Stimulated activated CD4-positive, alpha-beta T cell treated with anti-CD3 and anti-CD28 coated beads, Interleukin-1b, Interleukin-23, amount 100 ng/mL, for 48 hours (primary cell): ENCODE measurements around the gene LNX2.
"Not testable (repeated sequence)": the region's sequence is repeated elsewhere in the genome, so short reads cannot be mapped to it uniquely, and the experiment has no call there.

Source experiments
- DNase-seq: peaks from one replicate; pipeline ENCODE4 v3.0.0-alpha.2; 2020

LNX2 gene

DNA sequence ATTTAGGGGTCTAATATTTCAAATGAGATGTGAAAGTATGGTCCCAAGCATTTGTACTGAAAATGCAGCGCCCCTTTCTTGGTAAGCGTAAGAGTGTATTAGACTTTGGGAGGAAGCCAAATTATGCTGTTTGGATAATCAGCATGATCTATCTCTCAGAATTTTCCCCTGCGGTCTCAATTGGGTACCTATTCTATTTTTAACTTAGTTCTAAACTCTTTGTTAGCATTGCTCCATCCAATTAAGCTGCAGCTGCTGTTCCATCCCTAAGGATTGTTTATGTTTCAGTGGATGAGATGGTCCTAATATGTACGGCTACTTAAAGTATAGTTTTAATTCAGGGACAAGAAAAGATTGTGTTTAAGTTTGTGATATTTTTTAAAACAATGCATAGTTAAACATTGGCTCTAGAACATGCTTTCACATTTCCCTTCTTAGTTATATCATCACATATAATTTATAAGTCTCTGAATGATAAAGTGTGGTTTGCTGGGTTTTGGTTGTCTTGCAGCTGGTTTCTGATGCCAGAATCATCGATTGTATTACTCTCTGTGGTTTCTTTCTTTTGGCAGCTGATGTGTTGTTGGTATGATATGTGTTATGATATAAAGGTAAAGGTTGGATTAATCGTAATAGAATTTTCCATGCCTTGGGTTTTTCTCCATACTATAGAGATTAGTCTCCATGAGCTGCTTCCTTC lies 16.4 kb upstream of the LNX2 start:
- no peak for DNase-seq

DNA sequence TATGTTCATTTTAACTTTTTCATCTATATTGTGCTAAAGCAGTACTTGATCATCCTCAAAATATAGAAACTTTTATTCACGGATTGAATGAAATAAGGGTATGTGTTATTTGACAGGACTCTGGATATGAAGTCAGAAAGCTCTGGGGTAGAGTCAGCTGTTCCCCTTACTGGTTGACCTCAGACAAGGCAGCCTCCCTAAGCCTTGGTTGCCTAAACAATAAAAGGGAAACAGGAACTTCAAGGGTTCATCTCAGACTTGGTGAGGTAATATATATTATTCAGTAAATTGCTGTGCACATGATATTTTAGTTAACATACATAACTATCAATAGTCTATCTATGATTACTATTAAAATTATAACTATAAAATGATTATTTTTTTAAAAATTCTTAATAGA lies 14.9 kb upstream of the LNX2 start:
- DNase-seq, result no peak

DNA sequence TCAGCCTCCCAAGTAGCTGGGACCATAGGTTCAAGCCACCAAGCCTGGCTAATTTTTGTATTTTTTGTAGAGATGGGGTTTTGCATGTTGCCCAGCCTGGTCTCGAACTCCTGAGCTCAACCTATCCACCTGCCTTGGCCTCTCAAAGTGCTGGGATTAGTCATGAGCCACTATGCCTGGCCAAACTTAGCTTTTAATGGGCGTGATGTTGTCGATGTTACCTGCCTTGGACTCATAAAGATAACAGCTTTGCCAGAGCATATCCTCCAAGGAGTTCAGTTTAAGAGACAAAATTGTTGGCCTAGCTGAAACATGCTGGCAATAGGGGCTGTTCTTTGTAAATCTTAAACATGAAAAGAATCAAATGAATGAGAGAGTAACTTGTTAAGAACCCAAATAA lies 14.5 kb upstream of the LNX2 start:
- no peak for DNase-seq

DNA sequence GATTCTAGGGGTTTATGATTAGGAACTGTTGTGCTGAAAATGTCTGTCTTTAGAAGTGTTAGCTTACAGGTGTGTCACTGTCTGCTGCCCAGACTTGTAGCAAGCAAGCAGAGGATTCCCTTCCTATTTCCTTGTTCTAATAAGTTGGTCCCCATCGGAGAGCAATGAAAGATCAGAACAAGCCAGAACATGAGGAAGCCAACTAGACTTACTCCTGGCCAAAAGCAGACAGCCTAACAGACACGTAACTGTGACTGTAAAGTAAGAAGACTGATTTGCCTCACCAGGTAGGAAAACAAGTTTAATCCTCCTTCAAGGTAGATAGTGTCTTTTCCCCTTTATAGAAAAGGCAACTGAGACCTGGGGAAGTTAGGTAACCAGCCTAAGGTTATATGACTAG lies 13.9 kb upstream of the LNX2 start:
- no peak for DNase-seq

DNA sequence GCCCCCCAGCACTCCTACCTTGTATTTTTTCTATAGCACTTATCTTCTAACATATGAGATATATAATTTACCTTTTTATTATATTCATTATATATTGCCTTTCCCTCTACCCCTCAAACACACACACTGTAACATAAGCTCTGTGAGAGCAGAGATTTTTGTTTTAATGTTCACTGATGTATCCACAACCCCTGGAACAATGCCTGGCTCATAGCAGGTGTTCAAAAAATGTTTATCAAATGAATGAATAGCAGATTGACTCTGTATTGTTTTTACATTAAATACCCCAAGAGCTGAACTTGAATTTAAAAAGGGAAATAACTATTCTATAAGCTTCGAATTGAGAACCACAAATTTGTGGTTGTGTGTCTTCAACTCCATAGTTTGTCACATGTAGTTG lies 12.3 kb upstream of the LNX2 start:
- DNase-seq, result no peak

DNA sequence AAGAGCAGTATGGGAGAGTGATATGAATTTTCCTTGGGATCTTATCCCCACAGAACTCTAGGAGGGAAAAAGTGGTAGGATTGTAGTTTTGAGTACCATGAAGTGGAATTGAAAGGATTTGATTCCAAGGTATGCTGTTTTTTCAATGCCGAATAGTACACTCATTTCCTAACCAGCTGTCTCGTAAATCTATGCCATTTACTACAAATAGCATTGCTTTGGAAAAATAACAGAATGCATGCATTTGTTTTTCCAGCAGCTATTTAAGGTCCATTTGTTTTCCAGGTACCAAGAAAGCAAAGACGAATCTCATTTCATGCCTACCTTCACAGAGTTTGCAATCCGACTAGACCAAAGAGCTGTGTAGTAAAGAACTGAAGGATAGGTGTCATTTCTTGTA lies 11.9 kb upstream of the LNX2 start:
- DNase-seq, result no peak

DNA sequence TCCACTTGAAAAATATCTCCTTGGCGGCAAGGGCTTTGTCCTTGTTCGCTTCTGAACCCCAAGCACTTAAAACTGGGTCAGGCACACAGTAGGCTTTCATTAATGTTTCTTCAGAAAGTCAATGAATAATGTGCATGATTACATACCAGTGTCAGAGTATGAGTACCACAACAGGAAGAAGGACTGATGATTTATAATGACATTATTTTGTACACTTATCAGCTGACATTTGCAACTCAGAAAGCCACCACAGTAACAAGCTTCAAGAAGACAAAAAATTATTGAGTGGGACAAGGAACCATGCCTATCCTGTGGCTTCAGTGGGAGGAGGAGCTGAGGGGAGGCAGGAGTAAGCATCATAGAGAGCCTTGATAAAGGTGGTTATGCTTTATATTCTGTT lies 11.3 kb upstream of the LNX2 start:
- no peak for DNase-seq

DNA sequence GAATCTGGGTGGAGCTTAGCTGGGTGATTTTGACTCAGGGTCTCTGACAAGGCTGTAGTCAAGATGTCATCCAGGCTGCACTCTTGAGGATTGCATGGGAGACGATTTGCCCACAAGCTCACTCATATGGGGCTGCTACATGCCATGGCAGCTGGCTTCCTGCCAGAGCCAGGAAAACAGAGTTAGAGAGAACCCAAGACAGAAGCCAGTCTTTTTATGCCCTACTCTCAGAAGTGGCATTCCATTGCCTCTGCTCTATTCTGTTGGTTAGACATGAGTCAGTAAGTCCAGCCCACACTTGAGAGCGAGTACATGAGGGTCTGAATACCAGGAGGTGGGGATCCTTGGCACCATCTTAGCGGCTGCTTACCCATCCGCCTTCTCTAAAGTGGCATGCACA lies 10.8 kb upstream of the LNX2 start:
- no peak for DNase-seq

DNA sequence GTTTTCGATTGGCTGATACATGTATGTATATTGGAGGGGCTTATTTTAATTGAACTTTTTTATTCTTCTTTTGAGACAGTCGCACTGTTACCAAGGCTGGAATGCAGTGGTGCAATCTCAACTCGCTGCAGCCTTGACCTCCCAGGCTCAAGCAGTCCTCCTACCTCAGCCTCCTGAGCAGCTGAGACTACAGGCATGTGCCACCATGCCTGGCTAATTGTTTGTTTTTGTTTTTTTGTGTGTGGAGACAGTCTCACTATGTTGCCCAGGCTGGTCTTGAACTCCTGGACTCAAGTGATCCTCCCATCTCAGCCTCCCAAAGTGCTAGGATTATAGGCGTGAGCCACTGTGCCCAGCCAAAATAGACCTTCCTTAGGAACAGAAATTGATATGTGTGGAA lies 8.4 kb upstream of the LNX2 start:
- not testable (repeated sequence) for DNase-seq

DNA sequence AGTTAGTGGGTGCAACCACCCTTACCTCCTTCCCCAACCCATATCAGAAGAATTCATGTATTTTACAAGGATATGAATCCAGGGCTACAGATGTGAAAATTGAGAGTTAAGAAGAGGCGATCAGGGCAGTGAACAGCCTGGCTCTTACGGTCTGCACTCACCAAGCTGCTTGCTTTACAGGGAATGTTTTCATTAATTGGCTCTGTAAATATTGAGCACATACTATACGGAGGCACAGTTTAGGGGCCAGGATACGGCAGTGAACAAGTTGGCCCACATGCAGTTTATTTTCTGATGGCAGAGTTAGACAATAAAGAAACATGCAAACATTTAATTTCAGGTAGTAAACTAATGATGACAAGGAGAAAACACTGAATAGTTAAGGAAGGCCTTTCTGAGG lies 7.8 kb upstream of the LNX2 start:
- no peak for DNase-seq

DNA sequence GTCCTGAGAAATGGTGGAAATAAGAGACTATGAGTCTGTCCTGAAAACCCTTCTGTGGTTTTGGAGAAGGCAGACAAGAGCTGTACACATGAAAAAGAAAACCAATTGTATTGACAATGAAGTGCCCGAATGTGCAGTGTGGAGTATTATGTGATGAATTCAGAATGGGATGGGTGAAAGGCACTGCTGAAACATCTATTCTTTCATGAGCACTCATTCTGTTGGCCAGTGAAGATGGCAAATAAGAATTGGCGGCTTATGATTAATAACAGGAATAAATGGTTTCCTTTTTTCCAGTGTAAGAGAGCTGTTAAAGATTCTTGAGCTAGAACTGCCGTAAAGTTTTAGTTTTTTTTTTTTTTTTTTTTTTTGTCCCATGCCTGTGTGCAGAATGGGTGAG lies 7.1 kb upstream of the LNX2 start:
- DNase-seq, result no peak

DNA sequence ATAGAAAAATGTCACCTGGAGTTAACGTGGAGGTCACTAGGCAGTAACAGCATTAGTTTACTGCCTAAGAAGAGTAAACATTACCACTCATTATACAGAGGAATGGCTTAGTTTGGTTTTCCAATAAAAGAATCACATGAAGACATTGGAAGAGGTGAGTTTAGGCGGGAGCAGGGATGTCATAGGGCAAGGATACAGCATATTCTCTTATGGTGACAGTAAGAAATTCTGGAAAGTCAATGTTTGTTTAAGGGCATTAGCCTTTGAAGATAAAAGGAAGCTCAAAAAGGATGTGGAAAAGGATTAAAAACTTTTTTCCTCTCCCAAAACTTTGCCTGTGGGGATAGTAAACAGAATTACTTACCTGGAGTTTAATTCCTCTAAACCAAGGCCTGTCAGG lies 5.5 kb upstream of the LNX2 start:
- no peak for DNase-seq

DNA sequence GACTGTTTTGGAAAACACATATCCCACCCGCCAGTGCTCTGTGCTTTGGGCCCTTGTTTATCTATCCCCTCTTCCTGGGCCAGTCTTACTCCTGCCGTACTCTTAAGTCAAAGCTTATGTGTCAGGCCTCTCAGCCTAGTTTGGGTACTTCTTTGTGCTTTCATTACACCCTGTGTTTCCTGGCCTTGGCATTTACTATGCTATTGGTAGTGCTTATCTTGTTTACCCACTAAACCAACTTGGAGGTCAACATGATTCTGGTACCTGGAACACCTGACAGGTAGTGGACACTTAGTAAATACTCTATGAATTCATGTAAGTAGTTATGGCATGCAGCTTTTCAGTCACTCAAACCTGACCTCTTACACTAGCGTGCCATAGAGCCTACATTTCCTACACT lies 3.7 kb upstream of the LNX2 start:
- DNase-seq, result no peak

DNA sequence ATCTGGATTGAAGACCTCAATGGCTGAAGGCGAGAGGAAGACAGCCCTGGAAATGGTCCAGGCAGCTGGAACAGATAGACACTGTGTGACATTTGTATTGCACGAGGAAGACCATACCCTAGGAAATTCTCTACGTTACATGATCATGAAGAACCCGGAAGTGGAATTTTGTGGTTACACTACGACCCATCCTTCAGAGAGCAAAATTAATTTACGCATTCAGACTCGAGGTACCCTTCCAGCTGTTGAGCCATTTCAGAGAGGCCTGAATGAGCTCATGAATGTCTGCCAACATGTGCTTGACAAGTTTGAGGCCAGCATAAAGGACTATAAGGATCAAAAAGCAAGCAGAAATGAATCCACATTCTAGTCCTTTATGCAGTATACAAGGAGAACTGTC lies 2.6 kb upstream of the LNX2 start:
- DNase-seq, result no peak

DNA sequence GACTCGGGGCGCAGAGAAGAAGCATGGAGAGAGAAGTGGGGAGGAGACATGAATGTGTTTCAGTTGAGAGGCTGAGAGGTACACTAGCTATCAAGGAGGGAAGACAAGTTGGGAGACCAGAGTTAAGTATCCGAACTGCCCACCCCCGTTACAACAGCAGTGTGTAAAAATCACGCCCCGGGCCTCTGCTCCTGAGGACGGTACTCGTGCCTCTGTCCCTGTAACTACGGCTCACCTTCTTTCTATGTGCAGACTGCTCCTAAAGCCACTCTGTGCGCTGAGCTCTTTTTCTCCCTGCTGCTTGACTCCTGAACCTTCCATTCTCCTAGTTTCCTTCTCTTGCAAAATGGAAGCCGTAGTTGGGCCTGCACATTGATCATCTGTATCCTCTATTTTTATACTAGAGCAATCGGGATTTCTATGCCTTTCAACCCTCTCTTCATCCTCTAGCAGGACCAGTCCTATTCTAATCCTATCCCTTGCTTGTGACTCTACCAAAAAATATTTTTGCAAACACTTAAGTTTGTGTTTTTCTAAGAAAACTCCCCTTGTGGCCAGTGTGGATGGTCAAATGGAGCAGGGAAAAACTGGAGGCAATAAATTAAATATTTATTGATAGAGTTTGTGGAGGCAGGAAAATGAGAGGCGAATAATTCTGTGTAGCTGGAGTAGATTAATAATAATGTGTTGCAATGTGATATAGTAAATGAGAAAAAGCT lies 1.9 kb upstream of the LNX2 start:
- no peak for DNase-seq

DNA sequence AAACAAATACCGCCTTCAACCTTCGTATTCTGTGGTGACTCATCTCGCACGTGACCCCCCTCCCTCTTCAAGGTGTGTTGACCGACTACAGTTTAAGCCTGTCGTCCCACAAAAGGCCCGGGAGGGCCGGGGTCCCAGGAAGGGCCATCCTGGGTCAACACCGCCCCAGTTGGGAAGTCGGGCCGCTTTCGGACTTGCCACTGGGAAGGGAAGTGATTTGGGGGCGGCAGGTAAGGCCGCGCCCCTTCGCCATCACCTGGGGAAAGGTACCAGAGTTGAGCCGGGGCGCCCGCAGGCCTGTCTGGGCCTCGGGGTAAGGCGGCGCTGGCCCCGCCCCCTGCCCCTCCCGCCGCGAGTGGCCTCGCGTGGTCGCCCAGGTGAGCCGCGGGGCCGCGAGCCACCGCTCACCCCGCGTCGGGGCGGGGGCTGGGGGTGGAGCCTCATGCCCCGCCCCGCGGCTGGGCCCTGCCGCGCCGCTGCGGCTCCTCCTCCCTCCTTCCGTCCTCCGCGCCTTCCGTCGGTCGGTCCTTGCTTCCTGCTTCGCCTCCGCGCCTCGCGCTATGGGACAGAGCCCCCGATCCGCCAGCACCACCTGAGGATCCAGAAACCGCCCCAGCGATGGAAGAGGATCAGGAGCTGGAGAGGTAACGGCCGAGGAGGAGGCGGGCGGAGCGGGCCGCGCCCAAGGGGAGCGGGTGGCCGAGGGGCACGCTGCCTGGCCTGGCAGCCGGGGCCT lies 1.2 kb upstream of the LNX2 start, which contains the start of gene POLR1D:
TSS of gene POLR1D (plus strand) at position 527 of the 736 bp plus-strand sequence. CDS start at position 619, 92 bp downstream.
- peak; percentile 79 for DNase-seq

DNA sequence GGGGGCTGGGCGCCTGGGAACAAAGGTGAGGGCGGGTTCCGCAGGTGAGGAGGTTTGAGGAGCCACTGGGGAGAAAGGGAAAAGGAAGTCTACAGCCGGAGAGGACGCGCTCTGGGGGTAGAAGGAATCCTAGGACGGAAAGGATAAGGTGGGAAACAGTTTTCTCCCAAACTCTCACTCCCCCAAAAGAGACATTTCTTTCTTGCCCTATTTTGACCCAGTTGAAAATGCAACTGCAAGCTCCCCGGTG lies 712 bp upstream of the LNX2 start:
- DNase-seq, result no peak

DNA sequence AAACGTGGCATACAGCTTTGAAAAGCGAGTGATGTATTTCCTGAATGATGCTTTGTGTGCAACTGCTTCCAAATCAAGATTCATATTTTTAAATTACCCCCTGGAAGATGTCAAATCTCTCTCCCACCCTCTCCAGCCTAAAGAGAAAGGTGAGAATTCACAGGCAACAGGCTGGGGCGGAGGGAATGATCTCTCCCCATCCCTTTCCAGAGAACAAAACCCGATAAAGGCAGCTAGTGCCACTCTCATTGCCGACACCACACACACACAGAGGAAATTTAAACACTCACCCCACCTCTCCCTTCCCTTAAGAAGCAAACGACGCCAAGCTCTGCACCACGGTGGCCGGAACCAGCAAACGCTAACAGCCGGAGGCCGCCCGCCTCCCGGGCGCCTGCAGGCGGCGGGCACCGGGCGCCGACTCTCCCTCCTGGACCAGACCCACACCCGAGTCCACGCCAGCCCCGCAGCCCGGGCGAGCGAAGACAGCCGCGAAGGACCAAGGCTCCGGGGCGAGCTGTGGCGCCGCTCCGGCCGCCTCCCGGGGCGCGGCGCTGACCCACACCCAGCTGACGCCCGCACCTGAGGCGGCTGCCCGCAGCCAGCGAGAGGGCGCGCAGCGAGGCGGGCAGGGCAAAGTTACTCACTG lies 477 bp downstream of the LNX2 start:
- peak; percentile 36 for DNase-seq

DNA sequence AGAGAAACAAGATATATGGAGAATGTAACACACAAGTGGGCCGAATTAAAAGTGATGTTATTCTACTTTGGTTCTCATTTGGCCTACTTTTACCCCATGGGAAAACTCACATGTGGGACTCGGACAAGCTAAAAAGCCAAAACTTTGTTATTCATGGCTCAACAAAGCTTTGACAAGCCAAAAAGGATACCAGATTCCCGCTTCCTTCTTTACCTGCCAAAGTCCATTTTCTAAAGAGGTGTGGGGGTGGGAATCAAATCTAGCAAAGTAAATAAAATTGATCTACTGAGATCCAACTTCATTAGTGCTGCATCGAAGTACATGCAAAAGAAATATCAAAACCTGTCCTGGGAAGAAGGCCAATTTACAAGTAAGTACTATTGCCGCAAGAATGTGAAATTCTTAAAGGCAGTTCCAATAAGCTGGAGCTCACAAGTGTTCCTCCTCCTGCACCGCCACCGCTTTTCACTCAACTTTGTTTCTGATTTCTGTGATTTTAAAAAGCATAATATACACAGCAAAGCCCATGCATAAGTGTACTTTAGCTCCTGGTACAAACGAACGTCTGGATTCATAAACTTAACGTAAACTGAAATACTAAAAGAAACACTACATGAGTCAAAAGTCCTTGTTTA lies 1.1 kb downstream of the LNX2 start:
- no peak for DNase-seq

DNA sequence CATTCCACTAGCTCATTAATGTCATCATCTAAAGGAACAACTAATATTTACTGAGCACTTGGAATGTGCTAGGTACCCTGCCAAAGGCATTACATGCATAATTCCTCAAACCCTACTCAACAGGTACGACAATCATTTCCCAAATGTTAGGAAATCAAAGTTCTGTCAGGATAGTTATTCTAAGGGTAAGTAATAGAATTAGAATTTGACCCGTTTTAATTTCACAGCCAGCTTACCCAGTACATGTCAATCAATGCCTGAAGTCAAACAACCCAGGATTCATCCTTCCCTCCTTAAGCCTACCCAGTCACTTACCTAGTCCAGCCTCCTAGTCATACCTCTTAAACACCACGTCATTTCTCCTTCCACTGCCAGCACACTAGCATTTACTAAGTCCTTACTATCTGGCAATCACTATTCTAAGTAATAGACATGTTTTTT lies 2.4 kb downstream of the LNX2 start:
- no peak for DNase-seq

DNA sequence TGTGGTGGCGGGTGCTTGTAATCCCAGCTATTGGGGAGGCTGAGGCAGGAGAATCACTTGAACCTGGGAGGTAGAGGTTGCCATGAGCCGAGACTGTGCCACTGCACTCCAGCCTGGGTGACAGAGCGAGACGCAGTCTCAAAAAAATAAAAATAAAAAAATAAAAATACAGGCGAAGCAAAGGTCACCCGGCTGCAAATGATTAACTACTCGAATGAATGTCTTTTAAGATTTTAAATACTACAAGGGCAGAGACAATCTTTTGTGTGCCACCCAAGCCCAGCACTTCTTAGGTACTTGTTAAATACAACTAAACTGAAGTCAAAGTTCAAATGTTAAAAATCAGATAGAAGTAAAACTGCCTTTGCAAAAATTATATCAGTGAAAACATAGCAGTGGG lies 6.7 kb downstream of the LNX2 start:
- no peak for DNase-seq

DNA sequence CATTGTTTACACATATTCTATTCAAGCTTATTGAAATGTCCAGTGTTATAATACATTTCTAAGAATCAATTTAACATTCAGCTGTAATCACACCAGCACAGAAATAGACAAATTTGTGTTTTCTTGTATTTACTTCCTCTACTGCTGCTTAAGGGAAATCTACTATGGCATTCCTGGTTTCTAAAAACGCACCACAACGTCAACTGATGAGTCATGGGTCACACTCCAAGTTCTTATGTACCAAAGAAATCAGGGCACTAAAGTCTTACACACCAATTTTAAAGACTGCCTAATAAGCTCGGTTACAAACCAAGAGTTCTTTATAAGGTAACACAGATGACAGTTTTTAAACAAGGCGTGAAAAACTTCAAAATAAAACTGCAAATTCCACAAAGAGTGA lies 13.2 kb downstream of the LNX2 start:
- DNase-seq, result no peak

DNA sequence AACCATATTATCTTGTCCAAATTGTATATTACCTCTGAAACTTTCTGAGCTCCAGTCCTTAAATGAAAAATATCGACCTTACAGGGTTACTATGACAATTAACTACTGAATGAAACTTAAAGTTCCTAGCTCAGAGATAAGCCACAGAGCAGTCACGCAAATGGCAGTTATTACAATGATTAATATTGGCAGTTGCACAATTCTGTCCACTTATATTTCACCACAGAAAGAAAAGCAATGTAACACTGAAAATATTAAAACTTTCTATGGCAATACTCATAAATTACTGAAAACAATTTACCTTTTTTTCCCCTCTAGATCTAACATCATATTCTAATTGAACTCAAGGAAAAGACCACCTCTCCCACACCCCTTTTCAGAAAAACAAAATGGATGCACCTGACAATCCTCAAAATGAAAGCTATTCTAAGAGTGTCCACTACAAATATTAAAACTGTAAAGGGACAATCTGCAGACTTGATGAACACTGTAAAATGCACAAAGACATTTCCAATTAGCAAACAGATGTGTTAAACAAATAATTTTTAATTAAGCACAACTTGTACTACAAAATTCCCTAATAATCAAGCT lies 14.6 kb downstream of the LNX2 start:
- no peak for DNase-seq
